ENCODE results near the gene RASGRP3. TPM values are rescaled to one million over a fixed set of nuclear protein-coding genes. Genes with fewer than 3 reads are reported as not detected.

The RASGRP3 gene
- total RNA-seq, 2 donors from 2014 or later = 2.3 to 5.7 TPM

DNA sequence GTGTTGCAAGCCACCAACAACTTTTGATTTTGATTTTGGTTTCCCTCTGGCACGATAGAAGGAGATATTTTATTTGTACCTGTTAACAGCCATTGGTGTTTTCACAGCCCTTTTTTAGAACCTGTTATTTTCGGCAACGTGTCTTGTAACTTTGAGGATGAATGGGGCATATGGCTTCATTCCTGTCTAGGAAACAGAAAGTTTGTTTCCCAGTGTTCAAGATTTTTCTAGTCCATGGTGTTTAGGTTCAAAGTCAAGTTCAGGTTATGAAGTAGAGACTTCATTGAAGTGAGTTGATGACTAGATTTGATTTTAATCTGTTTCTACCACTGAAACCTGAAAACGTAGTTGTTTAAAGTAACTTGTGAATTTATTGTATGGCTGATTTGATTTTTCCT is 343 bp downstream of the RASGRP3 start:
- Mint-ChIP-seq H3K9me3 (no peaks in the 10 kb centered on the region), H3K4me1 (peaks cover 16% of the 10 kb centered on the region), H3K36me3 (ENCODE audit: low read depth) (peaks cover 5% of the 10 kb centered on the region)

DNA sequence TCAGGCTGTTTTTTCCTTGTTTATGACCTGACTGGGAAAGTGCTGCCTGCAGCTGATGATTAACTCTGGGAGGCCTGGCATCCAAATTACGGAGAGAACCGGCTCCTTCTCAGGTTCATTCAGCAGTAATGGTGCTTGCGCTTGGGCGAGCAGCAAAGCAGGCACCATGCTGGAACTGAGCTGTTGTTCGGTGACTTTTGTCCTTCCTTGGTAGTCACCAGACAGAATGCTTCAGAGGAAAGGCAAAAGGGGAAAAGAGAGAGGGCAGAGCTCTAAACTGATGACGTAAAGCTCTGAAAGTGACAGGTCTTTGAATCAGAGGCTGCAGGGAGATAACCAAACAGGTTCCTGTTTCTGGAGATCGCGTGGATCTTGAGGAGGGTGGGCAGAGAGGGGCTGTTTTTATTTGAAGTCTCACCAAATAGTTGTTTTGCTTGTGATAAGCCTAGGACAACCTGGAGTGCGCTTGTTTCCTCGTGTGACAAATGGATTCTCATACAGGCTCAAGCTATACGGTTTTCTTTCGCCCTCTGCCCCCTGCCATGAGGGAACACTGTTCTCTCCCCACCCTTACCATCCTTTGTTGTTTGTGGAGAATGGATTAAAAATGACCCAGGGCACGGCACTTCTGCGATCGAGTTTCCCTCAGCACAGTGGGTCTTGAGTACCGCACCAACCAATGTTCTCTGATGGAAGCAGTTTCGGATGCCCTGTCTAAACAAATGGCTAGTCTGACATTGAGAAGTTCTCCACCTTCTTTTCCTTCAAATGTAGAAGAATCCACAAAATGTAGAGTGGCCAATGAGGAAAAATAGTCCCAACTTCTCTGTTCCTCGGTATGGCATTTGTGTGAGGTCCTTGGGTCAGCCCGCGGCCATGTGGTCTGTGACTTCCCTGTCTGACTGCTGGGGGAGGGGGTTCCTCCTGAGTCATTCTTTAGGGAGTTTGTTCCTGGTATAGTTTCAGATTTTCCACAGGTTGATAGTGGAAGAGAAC is 1.3 kb downstream of the RASGRP3 start:
- peak; percentile 46 for ATAC-seq (replicated peaks)
- Mint-ChIP-seq H3K4me3 (peak overlapping the region; percentile 95), H3K27me3 (no peaks in the 10 kb centered on the region), H3K4me1 (peaks cover 16% of the 10 kb centered on the region), H3K36me3 (ENCODE audit: low read depth) (peaks cover 5% of the 10 kb centered on the region), H3K27ac (peak overlapping the region; percentile 97), H3K9me3 (no peaks in the 10 kb centered on the region)

More for the DNA sequence above, 343 bp downstream of the RASGRP3 start:
- Mint-ChIP-seq H3K4me3 (peak overlapping the region; percentile 95), H3K27ac (peak overlapping the region; percentile 97), H3K27me3 (peaks cover 7% of the 10 kb centered on the region)
- ATAC-seq (replicated peaks) = no peak

DNA sequence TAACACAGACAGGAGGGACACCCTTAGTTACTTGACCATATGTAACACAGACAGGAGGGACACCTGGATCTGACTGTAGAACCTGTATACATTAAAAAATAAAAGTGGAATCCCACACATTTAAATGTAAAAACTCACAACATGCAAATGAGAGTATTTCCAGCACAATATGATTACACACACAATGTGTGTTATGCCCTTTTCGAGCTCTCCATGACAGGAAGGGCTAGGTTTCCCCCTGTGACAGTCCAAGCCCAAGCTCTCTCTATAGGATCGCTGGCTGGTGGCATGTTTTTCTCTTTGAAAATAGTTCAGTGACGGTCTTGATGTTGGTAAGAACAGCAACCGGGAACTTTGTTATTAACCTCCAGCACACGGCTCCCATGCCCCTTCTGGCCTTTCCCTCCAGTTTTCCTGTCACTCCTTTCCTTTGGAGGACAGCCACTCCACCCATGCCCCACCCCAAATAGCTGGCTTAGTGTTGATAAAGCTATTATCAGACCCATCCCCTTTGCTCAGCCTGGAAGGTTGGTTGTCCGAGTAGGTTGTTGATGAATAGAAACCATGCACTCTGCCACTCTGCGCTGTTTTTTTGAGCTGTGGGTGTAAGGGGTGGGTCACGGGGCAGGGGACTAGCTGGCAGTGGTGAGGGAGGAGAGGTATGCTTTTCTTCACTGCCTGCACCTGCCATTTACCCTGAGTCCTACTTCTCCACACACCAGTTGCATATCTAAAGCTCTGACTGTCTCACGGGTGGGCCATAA is 2.7 kb downstream of the RASGRP3 start:
- Mint-ChIP-seq H3K9me3 (no peaks in the 10 kb centered on the region), H3K27me3 (no peaks in the 10 kb centered on the region), H3K27ac (no peak overlapping the region), H3K4me3 (no peak overlapping the region), H3K4me1 (peaks cover 16% of the 10 kb centered on the region), H3K36me3 (ENCODE audit: low read depth) (peaks cover 5% of the 10 kb centered on the region)
- ATAC-seq (replicated peaks) = no peak

DNA sequence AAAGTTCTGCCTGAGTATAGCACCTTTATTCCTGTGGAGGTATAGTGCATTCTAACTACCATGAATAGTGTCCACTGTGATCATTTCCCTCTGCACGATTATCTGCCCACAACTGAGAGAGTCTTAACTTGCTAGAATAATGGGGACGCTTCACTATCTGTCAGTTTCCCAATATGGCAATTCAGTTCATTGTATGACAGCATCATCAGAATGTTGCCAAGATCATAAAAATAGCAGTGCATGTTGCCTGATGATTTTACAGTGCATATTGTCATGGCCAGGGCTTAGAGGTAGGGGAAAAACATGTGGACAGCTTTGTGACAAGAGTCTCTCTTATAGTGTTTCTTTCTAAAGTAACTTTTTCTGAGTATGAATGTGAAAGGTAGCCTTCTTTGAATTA is 6.1 kb downstream of the RASGRP3 start:
- Mint-ChIP-seq H3K36me3 (ENCODE audit: low read depth) (no peaks in the 10 kb centered on the region), H3K4me1 (peaks cover 3% of the 10 kb centered on the region)

DNA sequence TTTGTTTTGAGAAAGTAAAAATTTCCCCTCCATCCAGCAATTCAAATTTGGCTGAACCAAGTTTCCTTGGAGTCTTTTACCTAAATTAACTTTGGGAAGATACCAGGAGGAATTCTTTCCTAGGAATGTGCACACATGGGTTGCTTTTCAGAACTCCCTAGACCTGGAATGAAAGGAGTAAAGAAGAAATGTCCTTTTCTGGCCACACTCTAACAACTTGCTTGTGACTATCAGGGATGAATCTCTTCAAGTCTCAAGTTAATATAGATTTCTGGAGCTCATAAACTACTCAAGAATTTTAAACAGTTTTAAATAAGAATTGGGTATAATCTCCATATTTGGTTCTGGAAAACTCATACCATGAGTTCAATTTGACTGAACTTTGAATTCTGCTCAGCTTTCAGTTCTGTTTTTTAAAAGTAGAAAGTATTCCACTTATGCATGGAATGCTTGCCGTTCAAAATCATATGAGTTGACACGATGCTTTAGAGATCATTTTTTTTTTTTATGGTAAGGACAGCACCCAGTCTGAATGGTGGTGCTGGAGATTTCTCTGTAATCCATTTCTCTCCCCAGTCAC is 7.7 kb downstream of the RASGRP3 start:
- no peaks in the 10 kb centered on the region for H3K27me3 Mint-ChIP-seq
- H3K36me3 Mint-ChIP-seq (ENCODE audit: low read depth) = no peaks in the 10 kb centered on the region
- H3K4me1 Mint-ChIP-seq = peaks cover 8% of the 10 kb centered on the region
- no peaks in the 10 kb centered on the region for H3K9me3 Mint-ChIP-seq
- peak; percentile 35 for ATAC-seq (replicated peaks)
- peak overlapping the region; percentile 67 for H3K27ac Mint-ChIP-seq
- H3K4me3 Mint-ChIP-seq = peak overlapping the region; percentile 33

More for the DNA sequence above, 6.1 kb downstream of the RASGRP3 start:
- H3K27ac Mint-ChIP-seq = no peak overlapping the region
- no peaks in the 10 kb centered on the region for H3K9me3 Mint-ChIP-seq
- no peak for ATAC-seq (replicated peaks)
- H3K4me3 Mint-ChIP-seq = no peak overlapping the region
- no peaks in the 10 kb centered on the region for H3K27me3 Mint-ChIP-seq

DNA sequence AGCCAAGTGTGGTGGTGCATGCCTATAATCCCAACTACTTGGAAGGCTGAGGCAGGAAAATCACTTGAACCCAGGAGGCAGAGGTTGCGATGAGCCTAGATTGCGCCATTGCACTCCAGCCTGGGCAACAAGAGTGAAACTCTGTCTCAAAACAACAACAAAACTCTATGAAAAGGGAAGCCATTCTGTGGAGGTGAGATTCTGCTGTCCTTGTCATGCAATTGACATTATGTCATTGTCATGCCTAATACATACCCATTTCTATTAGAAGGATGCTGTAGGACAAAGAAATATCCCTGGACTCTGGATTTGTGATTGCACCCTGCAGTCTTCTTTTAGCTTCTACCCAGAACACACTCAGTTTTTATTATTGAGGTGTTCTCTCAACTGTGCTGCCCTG is 8.6 kb downstream of the RASGRP3 start:
- Mint-ChIP-seq H3K4me1 (peaks cover 9% of the 10 kb centered on the region), H3K9me3 (no peaks in the 10 kb centered on the region), H3K36me3 (ENCODE audit: low read depth) (no peaks in the 10 kb centered on the region), H3K27me3 (peaks cover 1% of the 10 kb centered on the region), H3K4me3 (no peak overlapping the region), H3K27ac (no peak overlapping the region)
- no peak for ATAC-seq (replicated peaks)

DNA sequence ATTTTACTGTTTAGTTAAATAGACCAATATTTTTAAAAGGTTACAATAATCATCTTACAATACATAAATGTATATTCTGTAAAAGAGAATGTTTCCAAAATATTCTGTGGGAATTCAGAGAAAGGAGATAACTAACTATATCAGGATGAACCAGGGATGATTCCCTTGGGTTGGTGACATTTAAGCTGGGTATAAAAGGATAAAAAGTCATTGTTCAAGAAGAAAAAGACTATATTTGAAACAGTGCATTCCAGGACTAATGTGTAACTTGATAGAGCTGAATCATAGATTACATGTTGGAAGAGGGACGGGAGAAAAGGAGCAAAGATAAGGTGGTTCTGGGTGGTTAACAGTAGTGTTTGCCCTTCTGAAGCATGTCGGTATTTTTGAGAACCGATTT is 10.1 kb downstream of the RASGRP3 start:
- no peaks in the 10 kb centered on the region for H3K36me3 Mint-ChIP-seq (ENCODE audit: low read depth)
- ATAC-seq (replicated peaks) = no peak
- H3K9me3 Mint-ChIP-seq = no peaks in the 10 kb centered on the region
- peaks cover 9% of the 10 kb centered on the region for H3K4me1 Mint-ChIP-seq
- H3K27ac Mint-ChIP-seq = no peak overlapping the region
- H3K4me3 Mint-ChIP-seq = no peak overlapping the region
- H3K27me3 Mint-ChIP-seq = peaks cover 4% of the 10 kb centered on the region

DNA sequence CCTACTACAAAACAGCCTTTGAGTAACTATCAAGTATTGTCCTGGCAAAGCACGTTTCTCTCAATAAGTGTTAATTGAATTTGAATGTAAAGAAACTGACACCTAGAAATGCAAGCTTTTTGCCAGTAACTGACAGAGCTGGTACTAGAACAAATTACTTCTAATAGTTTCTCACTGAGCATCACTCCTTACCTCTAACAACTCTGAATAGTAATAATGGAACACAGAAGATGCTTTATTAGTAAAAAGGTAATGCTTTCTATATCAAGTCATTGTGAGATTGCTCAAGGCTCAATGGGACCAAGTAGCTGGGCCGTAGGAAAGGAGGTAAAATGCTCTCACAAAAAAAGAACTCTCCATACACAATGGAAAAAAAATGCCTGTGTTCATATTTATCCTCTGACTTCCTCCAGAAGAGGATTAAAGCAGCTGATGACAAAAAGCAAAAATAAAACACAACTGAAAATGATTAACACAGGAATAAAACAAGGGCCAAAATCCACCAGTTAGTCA is 11.8 kb downstream of the RASGRP3 start:
- Mint-ChIP-seq H3K9me3 (no peaks in the 10 kb centered on the region), H3K27ac (peak overlapping the region; percentile 90), H3K4me3 (peak overlapping the region; percentile 63), H3K27me3 (peaks cover 4% of the 10 kb centered on the region), H3K36me3 (ENCODE audit: low read depth) (no peaks in the 10 kb centered on the region), H3K4me1 (peaks cover 9% of the 10 kb centered on the region)
- peak; percentile 77 for ATAC-seq (replicated peaks)

DNA sequence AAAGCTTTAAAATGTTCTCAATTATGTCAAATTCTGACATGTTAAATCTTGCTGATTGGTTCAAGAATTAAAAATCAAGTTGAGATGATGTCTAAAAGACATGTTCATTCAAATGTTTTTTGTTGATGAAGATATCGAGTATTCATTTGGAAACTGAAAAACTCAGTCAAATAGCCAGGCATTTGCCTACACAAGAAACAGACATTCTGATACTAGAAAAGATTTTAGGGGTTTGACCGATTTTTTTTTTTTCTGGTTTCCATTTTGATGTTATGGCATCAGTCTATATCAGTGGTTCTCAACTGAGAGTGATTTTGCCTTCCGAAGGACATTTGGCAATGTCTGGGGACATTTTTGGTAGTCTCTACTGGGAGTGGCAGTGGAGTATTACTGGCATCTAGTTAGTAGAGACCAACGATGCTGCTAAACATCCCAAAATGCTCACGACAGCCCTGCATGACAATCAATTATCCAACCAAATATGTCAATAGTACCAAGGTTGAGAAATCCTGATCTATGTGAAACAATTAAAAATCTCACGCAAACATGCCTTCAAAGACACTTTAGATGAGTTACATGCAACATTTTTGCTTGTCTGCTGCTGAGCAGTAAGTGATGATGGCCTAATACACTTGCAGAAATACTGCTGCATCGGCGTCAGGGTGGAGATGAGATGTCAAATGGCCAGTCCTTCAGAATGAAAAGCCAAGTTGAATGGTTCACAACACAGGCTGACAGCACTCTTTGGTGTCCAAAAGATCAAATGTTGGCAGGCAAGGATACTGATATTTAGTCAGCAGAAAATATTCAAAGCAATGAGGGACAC is 12.5 kb downstream of the RASGRP3 start:
- H3K4me1 Mint-ChIP-seq = peaks cover 9% of the 10 kb centered on the region
- H3K9me3 Mint-ChIP-seq = no peaks in the 10 kb centered on the region
- no peaks in the 10 kb centered on the region for H3K36me3 Mint-ChIP-seq (ENCODE audit: low read depth)
- peaks cover 4% of the 10 kb centered on the region for H3K27me3 Mint-ChIP-seq
- peak; percentile 73 for ATAC-seq (replicated peaks)
- H3K27ac Mint-ChIP-seq = peak overlapping the region; percentile 90
- H3K4me3 Mint-ChIP-seq = peak overlapping the region; percentile 63

DNA sequence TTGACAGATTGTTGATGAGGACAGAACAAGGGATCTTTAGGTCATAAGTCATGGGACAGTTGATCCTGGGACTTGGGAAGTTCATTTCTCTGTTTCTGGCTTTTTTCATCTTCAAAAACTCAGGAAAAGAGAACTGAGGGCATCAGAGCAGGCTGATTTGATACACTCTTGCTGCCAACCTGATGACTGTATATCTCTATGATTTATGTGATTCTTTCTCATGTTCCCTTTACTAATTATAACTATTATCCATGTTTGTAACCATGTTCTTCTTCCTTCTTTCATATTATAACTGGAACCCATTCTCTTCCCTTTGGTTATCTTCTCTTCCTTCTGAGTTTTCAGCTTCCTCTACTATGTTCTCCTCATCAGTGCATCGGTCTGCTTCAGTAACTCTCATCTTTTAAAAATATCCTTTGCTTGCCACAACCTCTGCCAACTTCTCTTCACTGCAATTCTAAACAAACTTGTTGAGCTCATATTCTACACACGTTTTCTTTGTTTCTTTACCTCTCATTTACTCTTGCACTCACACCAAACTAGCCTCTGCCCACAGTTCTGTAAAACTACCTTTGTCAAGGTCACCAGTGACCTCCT is 13.5 kb downstream of the RASGRP3 start:
- ATAC-seq (replicated peaks) = no peak

DNA sequence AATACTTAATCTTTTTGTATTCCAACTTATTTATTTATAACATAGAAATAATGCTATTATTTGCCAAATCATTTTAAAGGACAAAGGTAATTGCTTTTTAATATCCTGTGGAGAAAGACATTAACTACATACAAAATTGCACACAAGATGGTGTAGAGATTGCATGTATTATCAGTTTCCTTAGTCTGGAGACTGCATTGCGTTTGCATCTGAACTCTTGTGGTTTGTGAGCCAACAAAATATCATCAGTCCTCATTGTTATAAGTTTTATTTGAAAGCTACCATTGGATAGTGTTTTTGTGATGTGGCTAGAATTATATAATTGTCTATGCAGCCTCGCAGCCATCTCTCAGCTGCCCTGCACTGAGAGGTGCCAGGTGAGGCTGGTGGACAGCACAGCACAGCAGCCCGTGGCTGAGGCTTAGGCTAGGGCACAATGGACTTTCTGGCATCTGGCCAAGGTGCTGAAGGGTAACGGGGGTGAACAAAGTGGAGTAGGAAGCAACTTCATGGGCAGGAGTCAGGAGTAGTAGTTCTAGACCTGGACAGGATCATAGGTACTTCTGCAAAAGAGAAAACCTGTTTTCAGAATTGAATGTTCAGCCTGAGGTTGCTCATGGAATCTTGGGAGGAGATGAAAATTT is 15.1 kb downstream of the RASGRP3 start:
- H3K9me3 Mint-ChIP-seq = no peaks in the 10 kb centered on the region
- no peak overlapping the region for H3K27ac Mint-ChIP-seq
- H3K4me3 Mint-ChIP-seq = no peak overlapping the region
- peaks cover 4% of the 10 kb centered on the region for H3K27me3 Mint-ChIP-seq
- ATAC-seq (replicated peaks) = no peak
- H3K36me3 Mint-ChIP-seq (ENCODE audit: low read depth) = no peaks in the 10 kb centered on the region
- H3K4me1 Mint-ChIP-seq = peaks cover 9% of the 10 kb centered on the region

More for the DNA sequence above, 13.5 kb downstream of the RASGRP3 start:
- H3K27ac Mint-ChIP-seq = no peak overlapping the region
- H3K4me3 Mint-ChIP-seq = no peak overlapping the region
- peaks cover 4% of the 10 kb centered on the region for H3K27me3 Mint-ChIP-seq
- no peaks in the 10 kb centered on the region for H3K36me3 Mint-ChIP-seq (ENCODE audit: low read depth)
- H3K9me3 Mint-ChIP-seq = no peaks in the 10 kb centered on the region
- H3K4me1 Mint-ChIP-seq = peaks cover 9% of the 10 kb centered on the region

DNA sequence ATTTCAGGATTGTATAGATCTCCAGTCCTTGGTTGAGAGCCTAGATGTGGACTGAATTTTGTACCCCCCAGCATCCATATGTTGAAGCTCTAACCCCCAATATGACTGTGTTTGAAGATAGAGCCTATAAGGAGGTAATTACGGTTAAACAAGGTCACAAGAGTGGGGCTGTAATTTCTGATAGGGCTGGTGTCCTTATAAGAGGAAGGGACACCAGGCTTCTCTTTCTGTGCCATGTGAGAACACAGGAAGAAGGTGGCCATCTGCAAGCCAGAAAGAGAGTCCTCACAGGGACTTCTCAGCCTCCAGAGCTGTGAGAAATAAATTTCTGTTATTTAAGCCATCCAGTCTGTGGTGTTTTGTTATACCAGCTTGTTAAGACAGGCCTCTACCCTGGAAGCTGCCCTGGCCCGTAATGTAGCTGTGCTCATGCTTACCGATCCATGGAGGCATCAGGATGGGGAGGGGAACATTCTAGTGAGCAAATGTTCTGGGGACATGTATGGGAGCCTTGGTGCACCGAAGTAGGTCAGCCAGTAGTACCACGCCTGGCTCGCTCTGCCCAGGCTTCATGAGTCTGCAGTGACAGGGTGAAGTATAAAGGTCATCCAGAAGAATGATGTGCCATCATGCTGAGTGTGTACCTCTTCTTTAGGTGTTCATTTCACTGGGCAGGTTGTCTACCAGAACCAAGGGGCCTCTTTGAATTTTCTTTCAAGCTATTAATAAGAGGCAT is 16.1 kb downstream of the RASGRP3 start:
- Mint-ChIP-seq H3K4me1 (peaks cover 13% of the 10 kb centered on the region), H3K36me3 (ENCODE audit: low read depth) (no peaks in the 10 kb centered on the region), H3K27ac (no peak overlapping the region), H3K9me3 (no peaks in the 10 kb centered on the region), H3K27me3 (peaks cover 4% of the 10 kb centered on the region), H3K4me3 (no peak overlapping the region)
- ATAC-seq (replicated peaks) = no peak
